CD4-positive, alpha-beta T cell treated with Interleukin-1 beta for 1 hour (primary cell): ENCODE data around the gene TLCD1.

Experiments used
- DNase-seq, 2 donors: peaks; one replicate each; pipeline ENCODE4 v3.0.0-alpha.2; 2020 to 2022

The TLCD1 gene

DNA sequence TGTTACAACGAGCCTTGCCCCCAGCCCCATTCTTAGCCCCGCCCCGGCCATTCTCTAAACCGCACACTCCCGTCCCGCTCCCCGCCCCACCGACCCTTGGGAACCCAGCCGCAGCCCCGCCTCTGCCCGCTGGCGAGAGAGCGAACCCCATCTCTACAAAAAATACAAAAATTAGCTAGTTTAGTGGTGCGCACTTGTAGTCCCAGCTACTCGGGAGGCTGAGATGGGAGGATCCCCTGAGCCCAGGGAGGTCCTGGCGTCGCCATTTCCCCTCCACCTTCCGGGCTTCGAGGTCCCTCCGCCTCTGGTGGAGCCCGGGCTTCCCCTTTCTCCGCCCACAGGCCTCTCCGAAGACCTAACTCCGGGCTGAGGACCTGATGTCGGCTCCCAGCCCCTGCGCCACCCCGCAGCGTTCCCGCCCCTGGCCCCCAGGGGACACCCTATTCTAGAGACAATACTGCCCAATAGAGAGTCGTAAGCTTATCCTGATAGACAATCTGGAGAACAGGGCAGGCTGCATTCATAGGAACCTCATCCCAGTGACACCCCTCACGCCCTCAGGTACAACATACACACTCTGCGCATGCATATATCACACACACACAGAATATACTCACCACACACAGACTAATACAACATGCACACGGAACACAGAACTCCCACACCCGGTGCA is 13.9 kb downstream of the TLCD1 start:
- peak; percentile 77 to 78 for DNase-seq

DNA sequence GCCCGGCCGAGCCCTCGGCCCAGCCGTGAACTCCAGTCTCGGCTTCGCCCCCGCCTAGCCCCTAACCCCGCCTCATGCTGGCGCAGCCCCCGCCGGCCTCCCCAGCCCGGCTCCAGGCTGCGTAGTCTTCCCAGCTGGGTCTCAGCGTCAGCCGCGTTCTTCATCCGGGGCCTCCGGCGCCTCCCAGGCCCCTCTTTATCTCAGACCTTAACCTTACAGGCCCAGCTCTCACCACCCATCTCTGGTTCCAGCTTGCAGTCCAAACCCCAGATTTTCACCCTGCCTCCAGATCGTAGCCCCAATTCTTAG is 14.4 kb downstream of the TLCD1 start, which contains the start of gene PROCA1:
TSS of gene PROCA1 (minus strand) at position 166 of the 309 bp plus-strand sequence. CDS start 228 bp downstream, outside the sequence.
- DNase-seq: no peak

GRCh38 chr17:28710861-28711722 is 14.9 kb downstream of the TLCD1 start:
- DNase-seq: peak; percentile 89 to 94

- no peak for DNase-seq
Measured at GRCh38 chr17:28707339-28707720, 18.7 kb downstream of the TLCD1 start.

- no peak for DNase-seq
Measured at GRCh38 chr17:28706471-28707338, 19.3 kb downstream of the TLCD1 start.

DNA sequence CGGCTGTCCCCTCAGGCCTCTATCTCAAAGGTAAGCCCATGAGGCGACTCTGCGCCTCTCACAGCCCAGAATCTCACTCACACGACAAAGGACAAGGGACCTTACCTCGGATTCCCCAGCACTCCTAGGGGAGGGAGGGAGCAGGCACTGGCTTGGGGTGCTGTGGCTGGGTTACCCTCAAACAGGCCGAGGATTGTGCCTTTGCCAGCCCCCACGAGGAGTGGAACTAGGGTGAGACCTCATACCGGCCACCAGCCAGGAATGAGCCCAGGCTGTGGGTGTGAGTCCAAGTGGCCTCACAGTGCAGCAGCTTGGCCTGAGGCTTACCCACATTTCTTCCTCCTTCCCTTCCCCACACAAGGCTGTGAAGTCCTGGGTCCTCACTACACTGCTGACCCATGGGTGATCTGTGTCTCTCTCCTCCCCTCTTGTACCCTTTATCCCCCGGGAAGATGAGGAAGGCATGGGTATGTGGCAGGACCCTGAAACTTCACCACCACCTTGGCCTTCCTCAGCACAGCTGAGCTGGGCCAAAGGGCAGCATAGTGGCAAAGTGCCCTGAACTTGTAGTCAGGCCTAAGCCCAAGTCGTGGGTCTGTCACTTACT is 20.2 kb downstream of the TLCD1 start:
- DNase-seq: no peak

DNA sequence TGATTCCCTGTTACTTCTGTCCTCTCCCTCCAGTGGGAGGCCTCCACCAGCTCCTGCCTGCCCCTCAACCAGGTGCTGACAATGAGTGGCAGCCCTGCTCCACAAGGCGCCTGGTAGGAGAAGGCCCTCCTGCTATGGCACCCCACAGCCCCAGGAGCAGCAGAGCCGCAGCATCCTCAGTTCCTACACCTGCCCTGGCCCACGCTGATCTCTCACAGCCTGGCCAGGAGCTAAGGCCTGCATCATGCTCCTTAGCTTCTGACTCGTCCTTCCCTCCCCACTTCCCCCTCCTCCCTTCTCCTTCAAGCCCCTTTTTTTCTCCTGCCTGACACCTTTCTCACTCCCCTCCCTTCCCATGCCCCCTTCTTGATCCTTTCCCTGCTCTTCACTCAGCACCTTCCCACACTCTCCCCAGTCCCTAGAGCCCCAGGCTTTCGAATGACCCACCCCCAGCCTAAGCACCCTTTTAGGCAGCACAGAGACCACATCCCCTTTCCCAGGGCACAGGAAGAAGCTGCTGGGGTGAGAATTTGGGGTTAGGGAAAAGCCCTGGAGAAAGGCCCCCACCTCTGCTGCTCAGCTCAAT is 20.9 kb downstream of the TLCD1 start:
- DNase-seq: no peak

GRCh38 chr17:28704219-28704858 is 21.7 kb downstream of the TLCD1 start:
- no peak for DNase-seq

DNA sequence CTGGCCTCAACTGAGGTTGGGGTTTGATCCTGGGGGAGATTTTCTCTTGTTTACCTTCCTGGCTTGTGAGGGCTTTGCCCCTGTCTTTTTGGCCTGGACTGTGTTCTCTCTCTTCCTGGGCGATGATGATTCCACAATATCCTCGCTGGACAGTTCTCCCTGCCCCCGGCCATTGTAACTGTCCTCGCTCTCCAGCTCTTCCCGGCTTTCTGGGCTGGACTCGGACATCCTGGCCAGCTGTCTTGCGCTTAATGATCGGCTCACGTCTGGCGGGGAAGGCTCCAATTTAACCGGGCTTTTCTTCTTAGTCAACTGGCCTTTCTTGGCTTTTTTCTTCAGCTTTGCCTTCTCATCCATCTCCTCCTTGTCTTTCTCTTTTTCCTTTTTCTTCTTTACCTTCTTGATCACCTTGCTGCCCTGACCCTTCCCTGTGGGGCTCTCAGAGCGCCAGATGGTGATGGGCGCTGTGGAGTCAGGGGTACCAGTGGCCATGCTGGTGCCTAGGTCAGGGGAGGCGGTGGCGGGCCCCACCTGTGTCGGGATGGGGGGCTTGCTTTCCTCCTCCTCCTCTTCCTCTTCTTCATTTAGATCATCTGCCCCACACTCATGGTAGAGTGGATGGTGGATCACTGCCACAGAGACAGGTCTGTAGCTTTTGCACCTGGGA is 22.3 kb downstream of the TLCD1 start:
- no peak for DNase-seq

GRCh38 chr17:28702752-28703150 is 23.3 kb downstream of the TLCD1 start:
- no peak for DNase-seq

GRCh38 chr17:28702026-28702751 is 23.8 kb downstream of the TLCD1 start:
- no peak for DNase-seq

- DNase-seq: no peak
Measured at GRCh38 chr17:28700830-28701492, 25.1 kb downstream of the TLCD1 start.

DNA sequence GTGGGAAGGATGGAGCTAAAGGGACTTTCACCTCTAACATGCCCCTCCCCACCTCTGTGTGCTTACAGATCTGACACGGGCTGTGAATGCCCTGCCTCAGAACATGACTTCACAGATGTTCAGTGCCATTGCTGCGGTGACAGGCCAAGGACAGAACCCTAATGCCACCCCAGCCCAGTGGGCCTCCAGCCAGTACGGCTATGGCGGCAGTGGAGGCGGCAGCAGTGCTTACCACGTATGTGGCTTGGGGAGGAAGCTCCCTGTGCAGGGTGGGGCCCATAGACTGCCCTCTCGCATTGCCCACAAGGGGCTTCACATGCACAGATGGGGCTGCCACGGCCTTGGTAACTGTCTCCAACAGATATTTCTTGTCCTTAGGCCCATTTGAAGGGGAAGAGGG is 25.8 kb downstream of the TLCD1 start:
- no peak for DNase-seq

- no peak for DNase-seq
Measured at GRCh38 chr17:28698253-28698941, 27.6 kb downstream of the TLCD1 start.

DNA sequence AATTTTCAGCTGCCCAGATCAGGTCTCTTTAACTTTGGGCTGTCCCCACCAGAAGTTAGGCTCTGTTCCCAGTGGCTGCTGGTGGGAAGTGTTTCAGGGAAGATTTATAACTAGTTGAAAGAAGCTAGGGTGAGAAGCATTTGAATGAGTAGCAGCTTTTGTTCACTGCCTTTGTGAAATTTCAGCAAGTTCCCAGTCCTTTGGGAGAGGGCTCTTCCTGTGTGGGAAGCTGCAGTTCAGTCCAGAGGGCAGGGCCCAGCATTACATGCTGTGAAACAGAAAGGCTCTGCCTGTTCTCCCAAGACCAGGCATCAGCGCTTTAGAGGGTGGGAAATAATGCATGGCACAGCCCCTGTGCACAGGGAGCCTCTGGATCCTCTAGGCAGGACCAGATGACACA is 32.2 kb downstream of the TLCD1 start:
- no peak for DNase-seq

DNA sequence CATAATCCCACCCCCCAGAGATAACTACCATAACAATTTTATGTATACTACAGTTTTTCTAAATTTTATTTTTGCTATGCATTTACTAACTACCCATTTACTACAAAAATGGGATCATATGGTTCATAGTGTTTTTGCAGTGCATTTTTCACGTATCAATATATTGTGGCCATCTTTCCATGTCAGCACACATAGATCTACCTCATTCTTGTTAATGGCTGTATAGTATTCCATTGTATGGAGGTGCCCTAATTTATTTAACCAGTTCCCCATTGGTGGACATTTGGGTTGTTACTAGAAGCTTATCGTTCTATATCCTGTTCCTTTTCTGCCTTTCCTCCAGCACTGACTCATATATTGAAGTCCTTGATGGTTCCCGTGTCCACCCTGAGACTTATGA is 37.0 kb downstream of the TLCD1 start:
- DNase-seq: no peak

DNA sequence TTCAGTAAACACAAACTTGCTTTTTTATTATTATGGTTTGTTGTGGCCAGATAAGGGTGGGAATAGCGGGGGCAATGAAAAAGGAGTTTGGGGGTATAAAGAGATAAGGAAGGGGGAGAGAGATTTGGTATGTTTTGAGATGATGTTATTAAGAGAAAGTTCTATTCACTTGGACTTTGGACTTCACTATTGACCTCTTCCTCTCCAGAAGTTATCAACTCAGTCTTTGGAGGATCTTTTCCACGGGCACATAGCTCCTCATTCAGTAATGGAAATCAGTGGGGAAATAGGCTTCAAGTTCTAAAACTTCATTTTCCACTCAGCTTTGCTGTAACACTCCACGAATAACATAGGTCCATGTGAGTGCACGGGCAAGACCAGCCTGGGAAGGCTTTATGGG is 37.6 kb downstream of the TLCD1 start:
- DNase-seq: no peak

DNA sequence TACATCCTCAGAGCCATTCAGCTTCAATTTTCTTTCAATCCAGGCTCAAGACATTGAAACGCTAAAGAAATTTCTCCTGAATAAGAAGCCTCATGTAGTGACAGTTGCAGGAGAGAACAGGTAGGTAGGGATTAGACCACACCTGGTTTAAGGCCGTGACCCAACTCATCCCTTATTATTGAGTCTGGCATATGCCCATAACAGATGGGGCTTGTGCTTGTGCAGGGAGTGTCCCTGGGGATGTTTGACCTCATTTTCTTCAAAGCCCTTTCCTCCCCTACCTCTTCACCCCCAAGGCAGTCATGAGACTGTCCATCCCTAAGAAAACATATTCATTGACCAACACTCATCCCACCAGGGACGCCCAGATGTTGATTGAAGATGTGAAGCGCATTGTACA is 39.7 kb downstream of the TLCD1 start:
- DNase-seq: no peak

GRCh38 chr17:28685366-28685765 is 40.7 kb downstream of the TLCD1 start:
- DNase-seq: no peak

DNA sequence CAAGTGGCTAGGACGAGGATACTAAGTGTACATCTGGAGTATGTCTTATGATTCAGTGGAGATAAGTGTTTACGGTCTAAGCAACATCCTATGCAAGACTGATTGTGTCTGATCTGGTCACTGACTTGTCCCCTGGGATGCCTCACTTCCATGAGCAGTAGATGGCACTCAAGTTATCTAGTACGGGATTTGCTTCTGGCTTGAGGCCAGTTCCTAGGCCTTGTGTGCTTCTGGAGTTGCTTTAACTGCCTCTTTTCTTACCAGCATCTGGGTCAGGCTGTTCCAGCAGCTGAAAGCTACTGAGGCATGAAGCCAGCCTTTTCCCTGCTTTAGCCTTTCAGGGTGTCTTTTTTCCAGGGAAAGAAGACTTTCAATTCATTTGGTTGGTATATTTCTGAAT is 41.1 kb downstream of the TLCD1 start:
- no peak for DNase-seq
